Measurements from ENCODE around the gene FAM83F. TPM values are rescaled to one million over a fixed set of nuclear protein-coding genes. Genes with fewer than 3 reads are reported as not detected.

FAM83F gene
- total RNA-seq, 5 donors from 2014 or later (not counting 1 experiment from before 2014, with no cell fraction given), result 0.26 to 4.9 (median 0.79) TPM

- no peaks in the 10 kb centered on the region for H3K27me3 Mint-ChIP-seq
- H3K36me3 ChIP-seq (ENCODE audit: control insufficient read depth in 2 of 2, extremely low read depth in 1 of 2, insufficient read depth in 1 of 2, low read length in 1 of 2), result peaks cover 21 to 90% of the 10 kb centered on the region in 2 donors
- no peak for DNase-seq
- H3K4me3 ChIP-seq (ENCODE audit: control insufficient read depth in 1 of 2, extremely low read depth in 1 of 2, low read length in 1 of 2), result no peak overlapping the region
- no peak for ATAC-seq (replicated peaks in 1 of 4)
- H3K27ac ChIP-seq (ENCODE audit: low read length), result peak overlapping the region; percentile 66
- H3K27ac Mint-ChIP-seq, result peak overlapping the region; percentile 88 to 91
- ChIA-PET POLR2A (no interaction called here), CTCF (interaction anchor here (0.8 to 0.9 kb wide), 2 partner anchors 11 to 22 kb away, joined by 4 to 5 read pairs; no protein-coding TSS in a partner anchor)
- no CpG with 5 or more reads among the region's 9 CpGs for WGBS (ENCODE audit: insufficient coverage)
- H3K4me1 Mint-ChIP-seq, result peaks cover 55 to 63% (median 56%) of the 10 kb centered on the region in 3 donors
- no peaks in the 10 kb centered on the region for H3K9me3 Mint-ChIP-seq
- H3K27me3 ChIP-seq (replicated peaks in 1 of 2; ENCODE audit: control insufficient read depth in 2 of 2, extremely low read depth in 1 of 2, insufficient read depth in 2 of 2, low read length in 1 of 2), result no peaks in the 10 kb centered on the region
- peaks cover 28 to 54% of the 10 kb centered on the region in 2 experiments for H3K4me1 ChIP-seq (ENCODE audit: control insufficient read depth in 1 of 2, extremely low read depth in 1 of 2, insufficient read depth in 2 of 2, low read length in 2 of 2)
- no peaks in the 10 kb centered on the region for H3K9me3 ChIP-seq
- peaks cover 77% of the 10 kb centered on the region for H3K36me3 Mint-ChIP-seq
- H3K4me3 Mint-ChIP-seq, result peak overlapping the region in 1 of 3 donors; percentile 38
Observed at GRCh38 chr22:39962071-39962470, 32.7 kb upstream of the FAM83F start.

DNA sequence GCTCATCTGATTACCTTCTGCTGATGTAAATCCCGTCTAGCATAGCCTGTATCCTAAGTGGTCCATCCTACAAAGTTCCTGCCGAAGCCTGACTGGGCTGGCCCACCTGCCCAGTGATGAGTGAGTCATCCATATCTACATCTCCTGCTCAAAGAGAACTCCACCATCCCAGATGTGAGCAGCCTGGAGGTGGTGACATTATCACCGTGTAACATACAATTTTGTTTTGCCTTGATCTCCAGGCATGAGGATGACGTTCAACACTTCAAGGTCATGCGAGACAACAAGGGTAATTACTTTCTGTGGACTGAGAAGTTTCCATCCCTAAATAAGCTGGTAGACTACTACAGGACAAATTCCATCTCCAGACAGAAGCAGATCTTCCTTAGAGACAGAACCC lies 29.0 kb upstream of the FAM83F start:
- H3K27me3 Mint-ChIP-seq, result no peaks in the 10 kb centered on the region
- no peaks in the 10 kb centered on the region for H3K9me3 Mint-ChIP-seq
- no peaks in the 10 kb centered on the region for H3K9me3 ChIP-seq
- no peak overlapping the region for H3K27ac ChIP-seq (ENCODE audit: low read length)
- peaks cover 5 to 18% of the 10 kb centered on the region in 2 experiments for H3K4me1 ChIP-seq (ENCODE audit: control insufficient read depth in 1 of 2, extremely low read depth in 1 of 2, insufficient read depth in 2 of 2, low read length in 2 of 2)
- DNase-seq (no peak), ATAC-seq (replicated peaks in 1 of 4) (no peak)
- H3K36me3 ChIP-seq (ENCODE audit: control insufficient read depth in 2 of 2, extremely low read depth in 1 of 2, insufficient read depth in 1 of 2, low read length in 1 of 2), result peaks cover 20 to 91% of the 10 kb centered on the region in 2 donors
- 92% methylated on average over 3 of the region's 5 CpGs for WGBS (ENCODE audit: insufficient coverage)
- H3K4me1 Mint-ChIP-seq, result peaks cover 21 to 29% (median 28%) of the 10 kb centered on the region in 3 donors
- CTCF ChIA-PET, result no interaction called here
- POLR2A ChIA-PET, result interaction anchor here (0.6 to 0.9 kb wide), 2 partner anchors 79 to 103 kb away, joined by 3 read pairs; no protein-coding TSS in a partner anchor
- peak overlapping the region; percentile 3 to 84 for H3K27ac Mint-ChIP-seq
- no peak overlapping the region for H3K4me3 ChIP-seq (ENCODE audit: control insufficient read depth in 1 of 2, extremely low read depth in 1 of 2, low read length in 1 of 2)
- H3K27me3 ChIP-seq (replicated peaks in 1 of 2; ENCODE audit: control insufficient read depth in 2 of 2, extremely low read depth in 1 of 2, insufficient read depth in 2 of 2, low read length in 1 of 2), result no peaks in the 10 kb centered on the region
- peaks cover 77% of the 10 kb centered on the region for H3K36me3 Mint-ChIP-seq
- H3K4me3 Mint-ChIP-seq, result no peak overlapping the region

DNA sequence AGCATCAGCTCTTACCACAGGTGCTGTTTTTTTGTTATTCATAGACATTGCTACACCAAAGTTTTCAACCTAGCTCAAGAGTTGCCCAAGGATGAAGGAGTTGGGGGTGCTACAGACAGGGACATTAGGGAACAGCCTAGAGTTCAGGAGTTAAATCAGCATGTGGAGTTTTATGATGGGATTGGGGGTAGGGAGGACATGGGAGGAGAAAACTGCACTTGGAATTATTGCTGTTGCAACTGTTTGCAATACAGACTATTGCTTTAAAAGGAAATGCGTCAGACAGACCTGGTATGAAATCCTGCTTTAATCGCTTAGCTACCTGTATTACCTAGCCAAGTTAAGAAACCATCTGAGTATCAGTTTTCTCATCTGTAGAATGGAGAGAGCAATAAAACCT lies 28.3 kb upstream of the FAM83F start:
- Histone ChIP-seq H3K4me3 (ENCODE audit: control insufficient read depth in 1 of 2, extremely low read depth in 1 of 2, low read length in 1 of 2) (no peak overlapping the region), H3K4me1 (ENCODE audit: control insufficient read depth in 1 of 2, extremely low read depth in 1 of 2, insufficient read depth in 2 of 2, low read length in 2 of 2) (peaks cover 2 to 10% of the 10 kb centered on the region in 2 experiments), H3K9me3 (no peaks in the 10 kb centered on the region), H3K27ac (ENCODE audit: low read length) (no peak overlapping the region), H3K27me3 (replicated peaks in 1 of 2; ENCODE audit: control insufficient read depth in 2 of 2, extremely low read depth in 1 of 2, insufficient read depth in 2 of 2, low read length in 1 of 2) (no peaks in the 10 kb centered on the region), H3K36me3 (ENCODE audit: control insufficient read depth in 2 of 2, extremely low read depth in 1 of 2, insufficient read depth in 1 of 2, low read length in 1 of 2) (peaks cover 27 to 94% of the 10 kb centered on the region in 2 donors)
- ChIA-PET CTCF (no interaction called here), POLR2A (interaction anchor here (0.6 to 0.9 kb wide), 3 partner anchors 78 to 112 kb away, joined by 3 read pairs; no protein-coding TSS in a partner anchor)
- Mint-ChIP-seq H3K27me3 (no peaks in the 10 kb centered on the region), H3K9me3 (no peaks in the 10 kb centered on the region), H3K27ac (peak overlapping the region; percentile 25 to 80), H3K4me1 (peaks cover 15 to 23% (median 21%) of the 10 kb centered on the region in 3 donors), H3K36me3 (peaks cover 80% of the 10 kb centered on the region), H3K4me3 (no peak overlapping the region)
- WGBS (ENCODE audit: insufficient coverage), result no CpG with 5 or more reads among the region's 2 CpGs
- ATAC-seq (replicated peaks in 1 of 4) (no peak), DNase-seq (no peak)

- H3K36me3 Mint-ChIP-seq, result peaks cover 81% of the 10 kb centered on the region
- ATAC-seq (replicated peaks in 1 of 4), result no peak
Observed at GRCh38 chr22:39967103-39967829, 27.5 kb upstream of the FAM83F start.

GRCh38 chr22:39967996-39968972 lies 26.5 kb upstream of the FAM83F start:
- H3K36me3 Mint-ChIP-seq, result peaks cover 88% of the 10 kb centered on the region
- peak overlapping the region; percentile 45 to 48 for H3K27ac Mint-ChIP-seq
- H3K27me3 Mint-ChIP-seq, result no peaks in the 10 kb centered on the region
- H3K4me1 Mint-ChIP-seq, result peaks cover 4 to 17% (median 11%) of the 10 kb centered on the region in 3 donors
- Histone ChIP-seq H3K4me3 (ENCODE audit: control insufficient read depth in 1 of 2, extremely low read depth in 1 of 2, low read length in 1 of 2) (no peak overlapping the region), H3K9me3 (no peaks in the 10 kb centered on the region), H3K36me3 (ENCODE audit: control insufficient read depth in 2 of 2, extremely low read depth in 1 of 2, insufficient read depth in 1 of 2, low read length in 1 of 2) (peaks cover 33 to 99% of the 10 kb centered on the region in 2 donors), H3K27me3 (replicated peaks in 1 of 2; ENCODE audit: control insufficient read depth in 2 of 2, extremely low read depth in 1 of 2, insufficient read depth in 2 of 2, low read length in 1 of 2) (no peaks in the 10 kb centered on the region), H3K4me1 (ENCODE audit: control insufficient read depth in 1 of 2, extremely low read depth in 1 of 2, insufficient read depth in 2 of 2, low read length in 2 of 2) (no peaks in the 10 kb centered on the region), H3K27ac (ENCODE audit: low read length) (no peak overlapping the region)
- POLR2A ChIA-PET, result interaction anchor here in 1 of 2 donors (0.6 kb wide), 1 partner anchor 320 kb away, joined by 3 read pairs; no protein-coding TSS in a partner anchor
- WGBS (ENCODE audit: insufficient coverage), result 89% methylated on average over 12 of the region's 20 CpGs
- DNase-seq (no peak), ATAC-seq (replicated peaks in 1 of 4) (no peak)
- CTCF ChIA-PET, result interaction anchor here in 1 of 2 donors (0.6 kb wide), 1 partner anchor 15 kb away, joined by 3 read pairs; no protein-coding TSS in a partner anchor
- H3K4me3 Mint-ChIP-seq, result no peak overlapping the region
- no peaks in the 10 kb centered on the region for H3K9me3 Mint-ChIP-seq

More at GRCh38 chr22:39967103-39967829, 27.5 kb upstream of the FAM83F start:
- Histone ChIP-seq H3K9me3 (no peaks in the 10 kb centered on the region), H3K36me3 (ENCODE audit: control insufficient read depth in 2 of 2, extremely low read depth in 1 of 2, insufficient read depth in 1 of 2, low read length in 1 of 2) (peaks cover 34 to 98% of the 10 kb centered on the region in 2 donors), H3K4me1 (ENCODE audit: control insufficient read depth in 1 of 2, extremely low read depth in 1 of 2, insufficient read depth in 2 of 2, low read length in 2 of 2) (peaks cover 0 to 5% of the 10 kb centered on the region in 2 experiments), H3K4me3 (ENCODE audit: control insufficient read depth in 1 of 2, extremely low read depth in 1 of 2, low read length in 1 of 2) (no peak overlapping the region), H3K27ac (ENCODE audit: low read length) (no peak overlapping the region), H3K27me3 (replicated peaks in 1 of 2; ENCODE audit: control insufficient read depth in 2 of 2, extremely low read depth in 1 of 2, insufficient read depth in 2 of 2, low read length in 1 of 2) (no peaks in the 10 kb centered on the region)
- ChIA-PET CTCF (interaction anchor here in 1 of 2 donors (0.5 kb wide), 1 partner anchor 291 kb away, joined by 7 read pairs; no protein-coding TSS in a partner anchor), POLR2A (interaction anchor here in 1 of 2 donors (0.6 kb wide), 1 partner anchor 111 kb away, joined by 3 read pairs; no protein-coding TSS in a partner anchor)
- peak overlapping the region; percentile 65 to 80 for H3K27ac Mint-ChIP-seq
- WGBS (ENCODE audit: insufficient coverage), result 100% methylated on average over 5 of the region's 9 CpGs
- peaks cover 9 to 21% (median 15%) of the 10 kb centered on the region in 3 donors for H3K4me1 Mint-ChIP-seq
- H3K27me3 Mint-ChIP-seq, result no peaks in the 10 kb centered on the region
- no peak for DNase-seq
- H3K4me3 Mint-ChIP-seq, result no peak overlapping the region
- no peaks in the 10 kb centered on the region for H3K9me3 Mint-ChIP-seq

- Histone ChIP-seq H3K9me3 (no peaks in the 10 kb centered on the region), H3K27ac (ENCODE audit: low read length) (peak overlapping the region; percentile 22), H3K36me3 (ENCODE audit: control insufficient read depth in 2 of 2, extremely low read depth in 1 of 2, insufficient read depth in 1 of 2, low read length in 1 of 2) (peaks cover 38 to 92% of the 10 kb centered on the region in 2 donors), H3K27me3 (replicated peaks in 1 of 2; ENCODE audit: control insufficient read depth in 2 of 2, extremely low read depth in 1 of 2, insufficient read depth in 2 of 2, low read length in 1 of 2) (no peaks in the 10 kb centered on the region), H3K4me1 (ENCODE audit: control insufficient read depth in 1 of 2, extremely low read depth in 1 of 2, insufficient read depth in 2 of 2, low read length in 2 of 2) (no peaks in the 10 kb centered on the region), H3K4me3 (ENCODE audit: control insufficient read depth in 1 of 2, extremely low read depth in 1 of 2, low read length in 1 of 2) (no peak overlapping the region)
- Mint-ChIP-seq H3K36me3 (peaks cover 82% of the 10 kb centered on the region), H3K27me3 (no peaks in the 10 kb centered on the region), H3K27ac (peak overlapping the region in 1 of 2 donors; percentile 36), H3K4me1 (peaks cover 0 to 16% (median 2%) of the 10 kb centered on the region in 3 donors), H3K4me3 (no peak overlapping the region), H3K9me3 (no peaks in the 10 kb centered on the region)
- ATAC-seq (replicated peaks in 1 of 4) (no peak), DNase-seq (no peak)
- CTCF ChIA-PET, result no interaction called here
- WGBS (ENCODE audit: insufficient coverage), result 91% methylated on average over 6 of the region's 10 CpGs
- POLR2A ChIA-PET, result no interaction called here
Observed at GRCh38 chr22:39970742-39971141, 24.0 kb upstream of the FAM83F start.

All from T-cell (primary cell).